Skin of body (tissue), 2 donors: ENCODE results near the gene NT5C1B. TPM values are rescaled to one million over a fixed set of nuclear protein-coding genes. Genes with fewer than 3 reads are reported as not detected.
A peak's percentile ranks its signal among the peaks of the same experiment; 100 is the strongest.

Source experiments
- DNase-seq: peaks from one replicate; lab custom pipeline; 2025; lab: John Stamatoyannopoulos, UW
- total RNA-seq: library from RNA; depleted of rRNA; stranded (reverse); fragments of >200 nt; gene quantifications from one replicate; pipeline ENCODE4 v1.2.3, GENCODE V29; 2014

Gene NT5C1B
- total RNA-seq, 1 donor from 2014 or later = not detected

- DNase-seq = peak; percentile 92
Measured at GRCh38 chr2:18599509-18600254, 10.3 kb upstream of the NT5C1B start.

- no peak for DNase-seq
Measured at GRCh38 chr2:18598848-18599484, 9.6 kb upstream of the NT5C1B start.

GRCh38 chr2:18597618-18598017, 8.2 kb upstream of the NT5C1B start:
- no peak for DNase-seq

GRCh38 chr2:18596993-18597392, 7.6 kb upstream of the NT5C1B start:
- DNase-seq = no peak

- no peak for DNase-seq
Measured at GRCh38 chr2:18593496-18593895, 4.1 kb upstream of the NT5C1B start.

- DNase-seq = no peak
Measured at GRCh38 chr2:18592372-18592771, 3.0 kb upstream of the NT5C1B start.

GRCh38 chr2:18588802-18589201, 567 bp downstream of the NT5C1B start:
- DNase-seq = no peak

- no peak for DNase-seq
Measured at GRCh38 chr2:18588049-18588448, 1.3 kb downstream of the NT5C1B start.

- DNase-seq = no peak
Measured at GRCh38 chr2:18585526-18585925, 3.8 kb downstream of the NT5C1B start.

- DNase-seq = no peak
Measured at GRCh38 chr2:18584608-18584954, 4.8 kb downstream of the NT5C1B start.

- no peak for DNase-seq
Measured at GRCh38 chr2:18583905-18584607, 5.3 kb downstream of the NT5C1B start.

- no peak for DNase-seq
Measured at GRCh38 chr2:18580606-18581005, 8.8 kb downstream of the NT5C1B start.

- DNase-seq = no peak
Measured at GRCh38 chr2:18578033-18578432, 11.3 kb downstream of the NT5C1B start.

GRCh38 chr2:18566145-18566769, 23.1 kb downstream of the NT5C1B start:
- DNase-seq = no peak

- DNase-seq = no peak
Measured at GRCh38 chr2:18560797-18561085, 28.6 kb downstream of the NT5C1B start.

- peak; percentile 89 for DNase-seq
Measured at GRCh38 chr2:18560031-18560796, 29.2 kb downstream of the NT5C1B start, which contains the start of gene RDH14. Gene RDH14, minus strand, starts transcription at chr2:18560653. Its CDS starts 81 bp downstream, at chr2:18560572.

GRCh38 chr2:18559531-18560030, 29.8 kb downstream of the NT5C1B start:
- peak; percentile 57 for DNase-seq

GRCh38 chr2:18558458-18558857, 30.9 kb downstream of the NT5C1B start:
- no peak for DNase-seq

- DNase-seq = no peak
Measured at GRCh38 chr2:18557121-18557520, 32.2 kb downstream of the NT5C1B start.

- no peak for DNase-seq
Measured at GRCh38 chr2:18552351-18553077, 36.9 kb downstream of the NT5C1B start.

- DNase-seq = no peak
Measured at GRCh38 chr2:18551623-18552022, 37.7 kb downstream of the NT5C1B start.
